Stimulated activated CD4-positive, alpha-beta T cell treated with anti-CD3 and anti-CD28 coated beads, Interleukin-4, amount 100 ng/mL, for 4 hours (primary cell): ENCODE results near the gene ADARB2.

Experiments used
- DNase-seq, 2 experiments: peaks; one replicate each; pipeline ENCODE4 v3.0.0-alpha.2; 2020

The ADARB2 gene

DNA sequence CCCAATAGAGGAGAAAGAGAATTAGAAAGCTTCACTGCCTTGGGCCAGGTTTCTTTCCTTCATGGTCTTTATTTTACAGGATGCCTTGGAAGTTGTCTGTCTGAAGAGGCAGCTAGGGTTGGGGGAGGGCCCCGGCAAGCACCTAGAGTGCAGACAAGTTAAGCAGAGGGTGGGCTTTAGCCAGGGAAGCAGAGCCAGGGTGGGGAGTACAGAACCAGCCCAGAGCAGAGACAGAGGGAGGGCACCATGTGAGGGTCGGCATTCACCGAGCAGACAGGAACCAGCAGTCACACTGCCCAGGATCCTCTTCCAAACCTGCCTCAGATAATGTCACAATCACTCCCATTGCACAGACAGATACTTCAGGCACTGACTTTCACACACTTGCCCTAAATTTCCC, 75.9 kb downstream of the ADARB2 start:
- DNase-seq: no peak

DNA sequence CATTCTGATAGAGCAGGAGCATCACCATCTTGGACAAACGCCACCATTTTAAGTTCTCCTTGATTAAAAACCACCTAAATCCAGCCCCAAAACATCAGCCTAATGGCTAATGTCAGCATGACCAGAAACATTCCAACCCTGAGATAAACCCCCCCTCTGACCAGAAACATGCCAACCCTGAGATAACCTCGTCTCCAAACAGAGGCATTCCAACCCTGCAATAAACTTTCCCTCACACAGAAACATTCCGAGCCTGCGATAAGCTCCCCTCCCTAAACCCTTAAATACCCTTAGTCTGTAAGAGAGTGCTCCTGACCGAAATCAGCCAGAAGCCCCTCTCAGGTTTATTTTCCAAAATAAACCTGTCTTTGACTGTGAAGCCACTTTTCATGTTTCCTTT, 76.5 kb downstream of the ADARB2 start:
- DNase-seq: no peak

DNA sequence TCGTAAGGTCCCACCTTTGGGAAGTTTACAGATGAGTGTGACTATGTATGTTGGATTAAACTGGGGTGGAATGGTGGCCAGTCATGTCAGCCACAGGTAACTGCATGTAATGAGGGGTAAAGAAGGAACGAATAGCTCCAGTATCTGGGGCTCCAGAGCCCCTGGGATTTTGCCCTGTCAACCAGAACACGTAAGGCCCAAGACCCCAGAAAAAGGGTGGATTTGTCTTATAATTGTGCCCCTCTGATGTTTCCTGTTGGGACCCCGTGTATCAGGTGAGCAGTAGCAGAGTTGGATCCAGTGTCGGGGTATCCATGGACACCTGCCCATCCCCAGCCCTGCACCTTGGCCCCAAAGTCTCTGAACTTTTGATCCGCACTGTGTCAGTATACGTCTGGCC, 76.9 kb downstream of the ADARB2 start:
- DNase-seq: no peak

- DNase-seq: no peak
Observed at GRCh38 chr10:1659221-1659791, 78.0 kb downstream of the ADARB2 start.

DNA sequence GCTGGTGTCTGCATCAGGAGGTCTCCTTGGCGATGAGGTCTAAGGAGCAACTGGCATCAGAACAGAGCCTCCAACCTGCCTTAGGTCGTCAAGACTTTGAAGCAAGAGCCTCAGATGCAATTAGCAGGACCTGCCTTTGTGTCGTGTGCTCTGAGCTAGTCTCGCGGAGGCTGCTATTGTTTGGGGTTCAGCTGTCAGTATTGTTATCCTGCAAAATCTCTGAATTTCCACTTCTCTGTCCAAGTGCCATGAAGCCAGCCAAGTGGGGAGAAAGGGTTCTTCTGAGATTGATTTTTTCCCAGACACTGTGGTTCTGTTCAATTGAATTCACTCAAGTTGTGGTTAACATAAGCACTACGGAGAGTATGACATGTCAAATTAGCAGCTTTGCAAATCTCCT, 78.7 kb downstream of the ADARB2 start:
- DNase-seq: no peak

- DNase-seq: no peak
Observed at GRCh38 chr10:1657479-1657878, 79.8 kb downstream of the ADARB2 start.

DNA sequence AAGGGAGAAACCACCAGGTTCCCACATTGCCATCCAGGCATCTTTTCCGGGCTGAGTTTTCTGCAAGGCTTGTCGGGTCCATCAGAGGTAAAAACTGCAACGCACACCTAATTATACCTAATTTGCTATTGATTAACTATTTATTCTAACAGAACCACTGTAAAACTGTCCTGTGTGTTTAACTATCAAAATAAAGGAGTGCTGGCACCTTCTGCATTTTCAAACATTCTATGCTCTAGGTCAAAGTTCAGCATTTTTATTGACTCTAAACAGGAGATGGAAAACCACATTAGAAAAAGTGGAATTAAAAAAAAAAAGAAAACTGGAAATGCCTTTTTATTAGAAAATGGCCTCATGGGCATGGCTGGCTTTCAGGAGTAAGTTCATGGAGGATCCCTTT, 82.0 kb downstream of the ADARB2 start:
- DNase-seq: no peak

DNA sequence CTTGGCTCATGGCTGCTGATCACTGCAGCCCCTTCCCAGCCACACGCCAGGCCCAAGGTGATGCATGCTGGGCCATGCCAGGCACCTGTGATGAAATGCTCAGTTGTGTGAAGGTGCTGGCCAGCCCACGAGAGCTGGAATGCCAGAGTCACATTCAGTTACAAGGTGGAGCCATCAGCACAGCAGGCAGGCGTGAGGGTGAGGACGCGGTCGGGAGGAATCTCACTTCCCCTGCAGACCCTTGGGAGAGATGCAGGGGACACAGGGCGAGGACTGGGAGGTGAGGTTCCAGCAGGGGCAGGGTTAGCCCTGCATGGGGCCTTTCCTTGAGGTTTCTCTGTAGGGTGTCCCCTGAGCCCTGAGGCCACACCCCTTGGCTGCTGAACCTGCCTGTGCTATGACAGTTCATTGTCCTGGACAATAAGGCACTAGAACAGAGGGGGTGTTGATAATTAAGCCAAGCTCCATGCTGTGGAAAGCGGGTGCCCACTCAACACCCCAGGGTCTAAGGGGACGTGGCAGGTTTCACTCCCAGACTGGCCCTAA, 82.4 kb downstream of the ADARB2 start:
- DNase-seq: no peak

- DNase-seq: no peak
Observed at GRCh38 chr10:1654247-1654646, 83.1 kb downstream of the ADARB2 start.

DNA sequence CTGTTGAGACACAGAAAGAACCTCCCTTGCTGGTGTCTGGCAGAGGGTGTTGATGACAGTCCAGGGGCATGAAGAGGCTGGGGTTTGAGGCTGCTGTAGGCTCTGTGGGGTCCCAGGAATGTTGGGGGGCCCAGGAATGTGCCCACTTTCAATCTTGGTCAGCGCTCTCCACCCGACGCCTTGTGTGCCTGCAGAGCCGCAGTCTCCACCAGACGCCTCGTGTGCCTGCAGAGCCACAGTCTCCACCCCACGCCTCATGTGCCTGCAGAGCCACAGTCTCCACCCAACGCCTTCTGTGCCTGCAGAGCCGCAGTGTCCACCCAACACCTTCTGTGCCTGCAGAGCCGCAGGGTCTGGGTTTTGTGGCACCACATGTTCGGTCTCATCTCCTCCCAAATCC, 84.0 kb downstream of the ADARB2 start:
- DNase-seq: no peak

GRCh38 chr10:1652151-1652550, 85.2 kb downstream of the ADARB2 start:
- no peak for DNase-seq

GRCh38 chr10:1651270-1651966, 85.9 kb downstream of the ADARB2 start:
- no peak for DNase-seq

DNA sequence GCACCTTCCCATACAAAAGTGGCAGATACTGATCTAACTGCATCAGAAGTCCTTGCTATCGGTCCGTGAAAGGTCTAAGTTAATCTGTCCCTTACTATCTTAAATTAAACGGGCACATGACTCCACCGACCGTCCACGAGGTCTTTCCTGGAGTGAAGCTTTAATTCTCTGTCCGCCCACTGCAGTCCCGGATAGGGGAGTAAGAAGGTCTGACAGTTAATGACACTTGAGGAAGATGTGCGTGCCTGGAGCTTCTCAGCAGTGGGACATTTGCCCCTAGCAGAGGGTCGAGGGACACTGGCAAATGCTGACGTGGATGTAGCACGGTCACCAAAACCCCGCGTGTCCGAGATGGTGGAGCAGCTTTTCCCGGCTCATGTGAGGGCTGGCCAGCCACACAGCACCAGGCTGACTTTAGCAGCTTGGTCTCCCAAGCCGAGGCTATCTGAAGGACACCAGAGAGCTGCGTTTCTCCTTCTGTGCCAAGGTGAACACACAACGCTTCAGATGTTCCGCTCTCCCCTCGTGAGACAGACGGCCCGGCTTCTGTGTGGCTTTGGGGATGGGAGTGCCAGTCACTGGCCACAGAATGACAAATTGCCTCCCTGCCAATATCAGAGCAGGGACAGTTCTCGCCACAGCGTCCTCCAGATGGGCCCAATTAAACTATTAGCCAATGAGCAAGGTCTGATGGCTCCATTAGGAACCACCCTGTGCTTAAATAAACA, 86.6 kb downstream of the ADARB2 start:
- no peak for DNase-seq

DNA sequence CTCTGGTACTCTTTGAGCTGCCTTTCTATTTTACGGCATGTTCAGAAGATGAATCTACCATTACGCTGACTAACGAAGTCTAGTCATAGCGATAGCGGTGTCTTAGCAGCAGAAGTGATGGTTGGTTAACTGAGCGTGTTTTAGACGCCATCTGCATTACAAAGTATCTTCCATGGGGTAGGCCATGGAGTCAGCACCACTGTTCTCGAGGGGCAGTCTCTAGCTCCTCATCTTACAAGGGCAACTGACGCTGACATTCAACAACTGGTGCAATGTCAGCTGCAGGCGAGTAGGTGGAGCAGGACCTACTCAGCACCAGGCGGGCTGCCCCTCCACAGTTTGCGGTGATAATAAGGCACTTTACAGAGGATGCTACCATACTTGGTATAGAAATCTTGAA, 88.7 kb downstream of the ADARB2 start:
- DNase-seq: no peak

GRCh38 chr10:1646332-1646731, 91.0 kb downstream of the ADARB2 start:
- DNase-seq: no peak

- no peak for DNase-seq
Observed at GRCh38 chr10:1645896-1646295, 91.4 kb downstream of the ADARB2 start.

DNA sequence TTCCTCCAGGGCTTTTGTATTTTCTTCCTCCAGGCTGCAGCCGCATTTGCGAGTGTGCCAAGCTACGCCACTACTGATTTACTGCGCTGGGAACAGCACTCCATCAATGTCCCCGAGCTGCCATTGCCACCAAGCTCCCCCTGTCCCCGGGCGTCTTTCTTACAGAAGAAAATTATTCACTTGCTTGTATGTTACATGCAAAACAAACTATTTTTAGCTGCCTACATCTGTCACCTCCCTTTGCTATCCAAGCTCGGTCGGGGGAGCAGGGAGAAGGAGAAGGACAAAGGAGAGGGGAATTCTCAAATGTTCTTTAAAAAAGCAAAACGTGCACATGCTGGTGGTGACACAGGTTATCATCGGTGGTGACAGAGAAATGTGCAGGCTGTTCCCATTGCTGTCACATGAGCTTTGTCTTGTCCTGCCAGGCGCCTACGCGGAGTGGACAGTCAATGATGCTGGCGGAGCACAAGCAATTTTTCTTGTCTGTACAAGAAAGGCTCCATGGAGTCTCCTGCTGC, 93.1 kb downstream of the ADARB2 start:
- no peak for DNase-seq

- DNase-seq: no peak
Observed at GRCh38 chr10:1643908-1644179, 93.5 kb downstream of the ADARB2 start.

DNA sequence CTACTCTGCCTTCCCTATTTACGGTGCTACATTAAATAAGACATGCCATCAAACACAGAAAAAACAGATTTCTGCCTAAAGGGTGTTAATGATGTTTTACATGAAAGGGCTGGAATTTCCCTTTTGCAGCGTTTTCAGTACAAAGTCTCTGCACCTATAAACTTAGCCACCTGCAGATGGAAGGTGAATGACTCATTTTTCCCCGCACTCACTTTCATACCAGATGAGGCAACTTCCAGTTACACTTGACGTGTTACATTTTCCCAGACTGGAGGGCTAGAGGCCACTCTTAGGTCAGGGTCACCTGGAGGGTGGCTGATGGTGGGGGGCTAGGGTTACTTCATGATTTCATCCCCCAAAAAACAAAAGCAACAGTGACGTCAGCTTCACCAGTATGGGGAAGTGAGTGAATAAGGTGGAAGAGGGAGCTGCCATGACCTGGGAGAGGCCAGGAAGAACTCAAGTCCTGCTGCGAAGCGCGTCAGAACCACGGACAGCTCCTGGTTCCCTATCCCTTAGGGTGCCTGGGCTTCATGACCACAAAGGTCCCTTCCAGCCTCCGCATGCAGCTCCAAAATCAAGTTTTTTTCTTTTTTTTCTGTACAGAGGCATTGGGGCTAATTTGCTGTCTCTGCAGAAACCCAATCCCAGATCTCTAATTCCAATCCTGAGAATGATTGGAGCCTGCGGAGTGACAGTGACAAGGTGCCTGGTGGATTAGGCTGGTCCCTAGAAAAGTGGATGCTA, 94.0 kb downstream of the ADARB2 start:
- no peak for DNase-seq

DNA sequence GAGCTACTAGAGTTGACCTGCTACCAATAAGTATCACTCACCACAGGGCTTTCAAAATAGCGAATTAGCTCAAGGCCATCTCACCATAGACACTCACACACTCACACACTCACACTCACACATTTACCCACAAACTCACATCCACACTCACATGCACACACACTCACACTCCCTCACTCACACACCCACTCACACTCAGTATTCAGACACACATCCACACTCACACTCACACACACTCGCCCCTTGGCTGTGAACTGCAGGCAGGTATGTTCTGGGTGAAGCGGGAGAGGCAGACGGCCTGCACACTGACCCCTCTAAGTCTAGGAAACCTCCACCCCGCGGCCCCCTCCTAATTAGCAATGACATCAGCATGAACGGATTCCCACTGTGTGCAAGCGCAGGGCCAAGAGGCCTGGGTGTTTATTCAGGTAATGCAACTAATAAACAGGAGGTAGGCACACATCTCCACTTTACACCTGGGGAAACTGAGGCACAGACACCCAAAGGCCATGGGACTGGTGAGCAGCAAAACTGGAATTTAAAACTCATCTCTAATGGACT, 94.6 kb downstream of the ADARB2 start:
- DNase-seq: no peak

- no peak for DNase-seq
Observed at GRCh38 chr10:1641402-1641801, 95.9 kb downstream of the ADARB2 start.

DNA sequence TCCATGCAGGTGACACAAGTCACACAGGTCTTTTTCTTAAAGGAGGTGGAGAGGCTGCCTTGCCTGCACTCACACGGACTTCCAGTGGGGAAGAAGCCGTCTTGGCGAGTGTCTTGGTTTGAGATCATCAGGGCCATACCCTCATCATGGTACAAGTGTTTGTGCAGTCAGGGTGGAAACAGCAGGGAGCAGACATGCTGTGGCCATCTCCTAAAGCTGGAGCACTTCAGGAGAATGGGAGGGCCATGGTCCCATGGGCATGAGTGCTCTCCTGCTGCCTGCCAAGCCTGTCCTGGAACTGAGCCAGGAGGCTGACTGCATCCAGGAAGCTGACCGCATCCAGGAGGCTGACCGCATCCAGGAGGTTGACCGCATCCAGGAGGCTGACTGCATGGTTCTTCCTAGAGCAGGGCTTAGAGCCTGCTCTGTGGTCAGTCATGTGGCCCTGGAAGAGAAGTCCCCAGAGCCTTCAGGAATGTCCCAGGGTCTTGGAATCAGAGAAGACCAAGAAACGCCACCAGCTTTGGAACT, 98.4 kb downstream of the ADARB2 start:
- no peak for DNase-seq

DNA sequence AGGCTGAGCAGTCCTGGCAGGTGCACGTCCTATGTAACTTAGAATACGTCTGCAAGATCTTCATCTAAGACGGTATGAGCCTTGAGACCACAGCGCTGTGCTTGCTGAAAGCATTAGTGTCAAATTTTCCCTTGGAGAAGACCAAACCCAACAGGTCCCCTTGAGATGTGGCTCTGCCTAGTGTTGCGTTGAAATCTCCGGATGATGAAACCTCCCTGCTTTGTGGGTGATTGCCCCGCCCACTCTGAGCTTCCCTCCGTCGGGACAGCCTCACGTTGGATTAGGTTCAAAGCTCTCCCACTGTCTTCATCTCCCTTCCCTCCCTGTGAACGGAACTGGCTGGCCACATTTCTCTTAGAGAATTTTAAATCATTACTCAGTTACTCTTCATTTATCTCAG, 102.0 kb downstream of the ADARB2 start:
- no peak for DNase-seq
